HG03095 (cell line): ENCODE results near the gene CUL1.

Experiments
- ATAC-seq: cut with Tn5 transposase; IDR thresholded peaks from one replicate; pipeline ENCODE4 v1.9.1; 2021; ENCODE audit warnings: moderate library complexity; ENCODE audit not compliant: unreplicated experiment

The CUL1 gene

DNA sequence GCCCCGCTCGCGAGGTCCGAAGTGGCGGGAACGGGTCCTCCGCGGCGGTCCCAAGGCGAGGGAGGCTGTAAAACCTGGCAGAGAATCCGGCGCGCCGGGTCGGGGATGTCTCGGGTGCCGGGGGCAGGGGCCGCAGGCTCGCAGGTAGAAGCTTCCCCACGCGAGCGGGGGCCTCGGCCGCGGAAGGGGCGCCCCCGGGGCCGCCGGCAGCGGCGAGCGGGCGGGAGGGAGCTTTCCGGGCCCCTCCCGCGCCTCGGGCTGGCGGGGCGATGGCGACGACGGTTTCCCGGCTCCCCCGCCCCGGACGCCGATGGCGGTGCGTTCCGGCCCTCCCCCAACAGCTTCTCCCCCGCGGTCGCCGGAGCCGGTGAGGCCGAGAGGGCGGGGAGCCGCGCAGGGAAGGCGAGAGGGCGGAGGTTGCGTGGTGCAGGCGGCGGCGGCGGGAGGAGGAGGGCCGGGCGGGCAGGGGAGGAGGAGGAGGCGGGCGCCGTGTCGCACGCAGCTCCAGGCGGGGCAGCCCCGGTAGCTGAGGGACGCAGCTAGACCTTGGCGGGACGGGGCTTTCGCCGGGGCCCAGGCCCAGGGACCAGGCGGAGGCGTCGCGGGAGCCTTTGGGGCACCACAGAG lies at the start of gene CUL1:
CUL1 (plus strand) TSS at position 507 of the 627 bp plus-strand sequence. CDS start 31,220 bp downstream, outside the sequence.
- peak; percentile 64 for ATAC-seq

DNA sequence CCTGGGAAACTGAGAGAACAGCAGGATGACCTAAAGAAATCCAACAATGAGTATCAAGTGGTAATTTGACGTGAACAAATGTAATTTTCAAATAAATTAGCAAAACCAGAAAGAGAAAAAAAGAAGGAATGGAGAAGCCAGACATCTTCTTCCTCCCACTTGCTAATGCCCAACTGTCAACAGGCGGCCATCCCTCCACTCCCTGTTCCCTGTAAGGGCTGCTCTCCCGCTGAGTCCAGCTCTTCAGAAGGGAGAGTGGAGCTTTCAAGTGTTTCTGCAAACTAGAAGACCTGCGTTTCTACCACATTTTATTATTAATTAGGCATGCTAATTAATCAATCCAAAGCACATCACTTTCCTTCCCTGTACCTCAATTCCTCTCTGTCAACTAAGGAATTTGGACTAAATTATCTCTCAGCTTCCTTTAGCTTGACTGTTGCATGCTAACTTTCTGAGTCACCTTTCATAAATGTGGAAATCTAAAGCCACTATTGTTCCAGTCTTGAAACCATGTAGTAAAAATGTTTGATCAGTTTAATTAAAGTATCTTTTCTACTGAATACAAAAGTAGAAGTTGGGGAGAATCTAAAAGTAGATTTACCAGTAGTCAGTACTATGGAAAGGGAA lies 48.4 kb upstream of the CUL1 start:
- no peak for ATAC-seq

DNA sequence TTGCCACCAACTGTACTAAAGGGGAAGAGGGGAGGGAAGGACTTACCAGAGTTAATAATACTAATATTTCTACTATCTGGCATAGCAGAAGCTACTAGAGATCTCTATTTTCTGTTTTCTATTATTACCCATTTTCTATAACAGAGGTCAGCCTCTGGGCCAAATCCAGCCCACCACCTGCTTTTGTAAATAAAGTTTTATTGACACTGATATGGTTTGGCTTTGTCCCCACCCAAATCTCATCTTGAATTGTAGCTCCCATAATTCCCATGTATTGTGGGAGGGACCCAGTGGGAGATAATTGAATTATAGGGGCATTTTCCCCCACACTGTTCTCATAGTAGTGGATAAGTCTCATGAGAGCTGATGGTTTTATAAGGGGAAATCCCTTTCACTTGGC lies 45.9 kb upstream of the CUL1 start:
- ATAC-seq = no peak

DNA sequence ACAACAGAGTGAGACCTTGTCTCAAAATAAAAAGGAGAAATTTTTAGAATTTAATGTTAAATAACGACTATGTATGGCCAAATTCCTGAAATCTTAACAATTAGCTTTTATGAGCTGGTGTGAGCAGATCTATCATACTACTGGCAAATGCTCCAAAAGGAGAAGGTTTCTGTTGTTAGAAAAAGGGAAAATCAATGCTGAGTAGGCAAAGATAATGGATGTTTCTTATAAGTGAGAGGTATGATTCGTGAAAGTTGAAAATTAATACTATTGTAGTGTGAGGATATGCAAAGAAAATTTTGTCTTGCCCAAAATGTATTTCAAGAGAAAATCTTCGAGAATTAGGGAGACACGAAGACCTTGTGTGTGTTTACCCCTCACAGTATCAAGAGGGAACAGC lies 40.8 kb upstream of the CUL1 start:
- ATAC-seq = no peak

DNA sequence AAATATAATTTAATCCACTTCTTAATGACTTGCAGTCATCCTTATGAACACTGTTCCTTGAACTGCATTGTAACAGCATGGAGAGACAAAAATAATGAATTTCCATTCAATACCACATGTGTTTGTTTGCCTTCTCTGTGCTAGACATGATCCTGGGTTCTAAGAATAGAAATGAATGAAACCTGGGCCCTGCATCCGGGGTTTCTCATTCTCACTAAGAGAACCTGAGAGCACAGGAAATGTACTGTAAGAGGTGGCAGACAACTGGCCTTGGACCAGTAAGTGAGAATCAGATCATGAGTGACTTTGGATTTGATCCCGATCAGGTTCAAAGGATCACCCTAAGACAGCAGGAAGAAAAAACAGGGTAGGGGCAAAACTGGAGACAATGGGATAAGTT lies 37.2 kb upstream of the CUL1 start:
- no peak for ATAC-seq

DNA sequence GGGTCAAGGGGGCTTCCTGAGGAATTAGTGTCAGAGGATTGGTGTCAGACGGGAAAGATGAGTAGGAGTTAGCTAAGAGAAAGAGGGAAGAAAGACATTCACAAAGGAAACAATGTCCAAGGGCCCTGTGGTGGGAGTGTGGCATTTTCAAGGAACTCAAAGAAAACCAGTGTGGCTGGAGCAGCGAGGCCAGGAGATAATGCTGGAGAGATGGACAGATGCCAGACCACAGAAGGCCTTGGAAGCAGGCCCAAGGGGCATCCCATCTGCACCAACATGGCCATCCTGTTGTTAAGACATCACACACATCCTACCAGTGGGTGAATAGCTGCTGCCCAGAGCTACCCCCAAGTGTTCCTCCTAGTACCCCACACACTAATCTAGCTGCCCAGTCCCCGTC lies 36.1 kb upstream of the CUL1 start:
- ATAC-seq = no peak

DNA sequence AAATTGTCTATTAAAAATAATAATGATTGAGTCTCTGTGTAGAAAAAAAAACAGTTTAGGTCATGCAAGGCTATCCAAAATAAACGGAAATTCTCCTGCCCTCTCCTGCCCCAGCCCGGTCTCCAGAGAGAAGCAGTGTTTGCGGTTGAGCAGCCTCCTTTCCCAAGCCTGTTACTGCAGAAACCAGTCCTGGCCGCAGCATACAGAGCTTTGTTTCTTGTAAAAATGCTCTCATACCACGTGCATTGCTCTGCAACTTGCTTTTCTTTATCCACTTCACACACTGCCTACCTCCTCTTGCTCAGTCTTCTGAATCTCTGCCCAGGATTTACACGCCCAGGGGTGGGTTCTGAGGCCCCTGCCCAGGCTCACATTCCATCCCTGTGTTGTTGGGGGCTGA lies 34.4 kb upstream of the CUL1 start:
- ATAC-seq = no peak

DNA sequence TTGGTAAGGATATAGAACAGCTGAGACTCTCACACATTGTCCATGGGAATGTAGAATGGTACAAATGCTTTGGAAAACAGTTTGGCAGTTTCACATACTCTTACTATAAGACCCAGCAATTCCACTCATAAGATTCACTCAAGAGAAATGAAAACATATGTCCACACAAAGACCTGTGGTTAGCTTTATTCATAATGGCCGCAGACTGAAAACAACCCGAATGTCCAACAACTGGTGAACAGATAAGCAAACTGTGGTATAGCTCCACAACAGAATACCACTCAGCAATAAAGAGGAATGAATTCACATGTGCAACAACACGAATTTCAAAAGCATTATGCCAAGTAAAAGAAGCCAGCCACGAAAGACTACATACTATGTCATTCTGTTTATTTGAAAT lies 33.5 kb upstream of the CUL1 start:
- no peak for ATAC-seq

DNA sequence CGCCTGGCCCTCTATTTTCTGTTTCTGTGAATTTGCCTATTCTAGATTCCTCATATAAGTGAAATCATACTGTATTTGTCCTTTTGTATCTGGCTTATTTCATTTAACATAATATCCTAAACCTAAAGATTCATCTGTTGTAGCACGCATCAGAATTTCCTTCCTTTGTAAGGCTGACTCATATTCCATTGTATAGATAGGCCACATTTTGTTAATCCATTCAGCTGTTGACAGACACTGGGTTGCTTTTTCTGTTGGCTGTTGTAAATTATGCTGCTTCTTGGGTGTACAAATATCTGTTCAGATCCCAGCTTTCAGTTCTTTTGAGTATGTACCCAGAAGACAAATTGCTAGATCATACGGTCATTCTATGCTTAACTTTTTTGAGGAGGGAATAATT lies 28.8 kb upstream of the CUL1 start:
- ATAC-seq = no peak

DNA sequence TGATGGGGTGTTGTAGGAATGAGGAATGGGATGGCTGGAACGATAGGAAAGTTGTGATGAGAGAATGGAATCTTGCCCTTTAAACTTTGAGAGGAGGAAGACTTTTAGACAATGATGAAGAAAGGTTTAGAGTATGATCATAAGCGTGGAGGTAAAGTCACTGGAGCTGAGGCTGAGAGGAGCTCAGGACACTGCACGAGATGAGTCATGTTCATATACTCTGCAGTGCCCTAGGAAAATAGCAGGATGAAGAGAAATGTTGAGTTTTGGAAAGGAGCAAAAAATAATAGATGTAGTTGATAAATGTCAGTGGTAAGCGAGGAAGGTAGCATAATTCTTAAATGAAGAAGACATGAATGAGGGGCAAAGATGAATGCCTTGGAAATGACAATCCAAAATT lies 28.3 kb upstream of the CUL1 start:
- no peak for ATAC-seq

DNA sequence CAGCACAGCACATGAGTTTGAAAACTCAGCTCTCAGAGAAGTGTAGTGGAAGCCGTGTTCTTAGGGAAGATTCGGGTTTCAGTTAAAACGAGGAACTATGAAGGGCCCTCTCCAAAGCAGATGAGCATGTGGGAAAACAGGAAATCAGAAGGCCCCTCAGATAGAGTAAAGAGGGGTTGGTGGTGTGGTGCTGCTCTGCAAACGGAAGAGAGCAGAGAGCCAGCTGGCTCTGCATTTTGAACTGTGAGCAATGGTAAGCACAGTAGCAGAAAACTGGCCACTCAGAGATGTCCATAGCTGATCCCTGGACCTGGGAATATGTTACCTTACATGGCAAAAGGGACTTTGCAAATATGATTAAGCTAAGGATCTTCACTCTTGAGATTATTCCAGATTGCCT lies 27.9 kb upstream of the CUL1 start:
- ATAC-seq = no peak

DNA sequence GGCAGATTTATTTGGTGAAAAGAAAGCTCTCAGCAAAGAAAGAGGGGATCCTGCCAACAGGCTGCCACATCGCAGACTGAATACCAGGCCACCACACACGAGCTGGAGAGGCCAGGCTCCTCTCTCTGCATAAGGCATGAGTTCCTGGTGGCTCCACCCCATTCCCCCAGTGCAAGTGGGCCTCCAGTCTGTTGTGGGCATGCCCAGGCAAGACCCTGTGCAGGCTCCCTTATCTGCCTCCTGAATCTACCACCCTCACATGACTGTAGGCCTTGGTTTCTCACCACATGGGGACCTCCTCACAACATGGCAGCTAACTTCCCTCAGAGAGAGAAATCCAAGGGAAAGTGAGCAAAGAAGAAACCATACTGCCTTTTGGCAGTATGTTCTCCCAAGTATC lies 26.7 kb upstream of the CUL1 start:
- no peak for ATAC-seq

DNA sequence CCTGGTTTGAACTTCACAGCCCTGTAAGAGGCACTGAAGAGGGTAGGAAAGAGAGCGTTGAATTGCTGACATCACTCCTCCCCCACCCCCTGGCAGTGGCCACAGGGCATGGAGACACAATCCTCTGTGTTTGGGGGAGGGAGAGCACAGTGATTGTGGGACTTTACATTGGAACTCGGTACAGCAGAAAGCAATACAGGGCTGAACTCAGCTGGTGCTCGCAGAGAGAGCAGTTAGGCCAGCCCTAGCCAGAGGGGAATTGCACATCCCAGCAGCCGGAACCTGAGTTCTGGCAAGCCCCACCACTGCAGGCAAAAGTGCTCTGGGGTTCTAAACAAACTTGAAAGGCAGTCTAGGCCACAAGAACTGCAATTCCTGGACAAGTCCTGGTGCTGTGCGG lies 24.0 kb upstream of the CUL1 start:
- no peak for ATAC-seq

DNA sequence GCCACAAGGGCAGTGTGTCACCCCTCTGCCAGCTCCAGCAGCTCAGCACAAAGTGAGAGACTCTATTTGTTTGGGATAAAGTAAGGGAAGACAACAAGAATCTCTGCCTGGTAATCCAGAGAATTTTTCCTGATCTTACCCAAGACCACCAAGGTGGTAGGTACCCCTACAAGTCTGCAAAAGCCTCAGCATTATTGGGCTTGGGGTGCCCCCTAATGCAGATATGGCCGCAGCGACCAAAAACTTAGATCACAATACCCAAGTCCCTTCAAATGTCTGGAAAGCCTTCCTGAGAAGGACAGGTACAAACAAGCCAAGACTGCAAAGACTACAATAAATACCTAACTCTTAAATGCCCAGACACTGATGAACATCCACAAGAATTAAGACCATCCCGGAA lies 22.4 kb upstream of the CUL1 start:
- no peak for ATAC-seq

DNA sequence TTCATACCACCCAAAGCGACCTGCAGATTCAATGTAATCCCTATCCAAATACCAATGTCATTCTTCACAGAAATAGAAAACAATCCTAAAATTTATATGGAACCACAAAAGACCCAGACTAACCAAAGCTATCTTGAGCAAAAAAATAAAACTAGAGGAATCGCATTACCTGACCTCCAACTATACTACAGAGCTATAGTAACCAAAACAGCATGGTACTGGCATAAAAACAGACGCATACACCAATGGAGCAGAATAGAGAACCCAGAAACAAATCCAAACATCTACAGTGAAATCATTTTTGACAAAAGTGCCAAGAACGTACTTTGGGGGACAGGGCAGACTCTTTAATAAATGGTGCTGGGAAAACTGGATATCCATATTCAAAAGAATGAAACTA lies 16.9 kb upstream of the CUL1 start:
- no peak for ATAC-seq

DNA sequence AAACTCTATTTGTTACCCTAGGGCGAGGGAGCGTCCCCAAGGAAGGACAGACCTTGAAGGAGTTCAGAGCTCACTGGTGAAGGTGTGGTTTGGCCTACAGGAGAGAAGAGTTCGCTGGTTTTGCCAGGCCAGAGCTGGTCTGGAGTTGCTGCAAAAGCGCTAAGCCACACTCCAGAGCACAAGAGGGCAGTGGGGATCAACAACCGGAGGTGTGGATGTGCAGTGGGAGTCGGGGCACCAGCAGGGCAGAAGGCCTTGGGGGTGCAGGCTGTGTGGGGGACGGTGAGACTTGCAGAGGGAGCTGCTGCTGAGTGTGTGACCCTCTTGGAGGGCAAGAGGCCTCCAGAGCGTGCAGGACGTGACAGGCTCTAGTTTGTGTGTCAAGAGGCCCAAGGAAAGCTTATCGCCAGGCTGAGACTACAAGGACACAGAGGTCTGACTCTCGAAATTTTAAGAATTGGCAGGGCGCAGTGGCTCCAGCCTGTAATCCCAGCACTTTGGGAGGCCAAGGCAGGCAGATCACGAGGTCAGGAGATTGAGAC lies 14.3 kb upstream of the CUL1 start:
- ATAC-seq = no peak

DNA sequence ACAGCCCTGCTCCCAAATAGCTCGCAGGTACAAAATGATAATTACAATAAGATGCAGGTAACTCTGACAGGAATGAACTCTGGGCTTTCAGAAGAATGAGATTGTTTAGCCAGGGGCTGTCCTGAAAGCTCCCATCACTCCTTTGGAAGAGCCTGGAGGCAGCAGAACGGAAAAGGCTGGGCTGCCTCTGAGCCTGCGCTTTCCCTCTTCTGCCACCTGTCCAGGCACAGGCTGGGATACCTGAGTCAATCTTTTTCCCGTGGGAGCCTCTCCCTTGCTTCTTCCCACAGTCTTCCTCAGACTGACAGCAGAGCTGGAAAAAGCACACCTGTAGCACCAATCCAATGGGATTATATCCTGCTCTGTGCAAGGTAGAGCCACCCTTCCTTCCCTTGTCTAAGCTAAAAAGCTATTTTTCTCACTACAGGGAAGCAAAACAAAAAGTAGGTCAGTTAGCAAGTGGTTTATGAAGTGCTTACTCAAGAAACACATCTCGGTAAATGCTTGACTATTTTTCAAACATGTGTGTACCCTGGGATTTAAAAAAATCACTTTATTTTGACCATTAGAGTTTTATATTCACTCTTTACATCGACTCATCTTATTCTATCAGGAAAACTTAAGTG lies 12.3 kb upstream of the CUL1 start:
- no peak for ATAC-seq

DNA sequence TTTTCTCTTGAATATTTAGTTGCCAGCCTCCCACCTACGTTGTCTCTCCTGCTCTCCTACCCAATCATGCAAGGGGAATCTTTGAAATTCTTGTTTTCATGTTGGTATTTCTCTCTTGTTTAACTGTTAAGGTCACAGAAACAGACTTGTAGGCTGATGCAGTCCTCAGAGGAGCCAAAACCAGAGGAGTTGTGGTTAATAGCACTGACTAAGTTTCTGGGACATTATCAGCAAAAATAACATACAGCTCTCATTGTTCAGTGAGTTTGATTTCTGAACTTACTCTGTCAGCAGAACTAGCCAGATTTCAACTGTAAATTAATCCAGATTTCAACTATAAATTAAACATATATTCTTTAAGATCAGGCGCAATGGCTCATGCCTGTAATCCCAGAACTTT lies 11.1 kb upstream of the CUL1 start:
- no peak for ATAC-seq

DNA sequence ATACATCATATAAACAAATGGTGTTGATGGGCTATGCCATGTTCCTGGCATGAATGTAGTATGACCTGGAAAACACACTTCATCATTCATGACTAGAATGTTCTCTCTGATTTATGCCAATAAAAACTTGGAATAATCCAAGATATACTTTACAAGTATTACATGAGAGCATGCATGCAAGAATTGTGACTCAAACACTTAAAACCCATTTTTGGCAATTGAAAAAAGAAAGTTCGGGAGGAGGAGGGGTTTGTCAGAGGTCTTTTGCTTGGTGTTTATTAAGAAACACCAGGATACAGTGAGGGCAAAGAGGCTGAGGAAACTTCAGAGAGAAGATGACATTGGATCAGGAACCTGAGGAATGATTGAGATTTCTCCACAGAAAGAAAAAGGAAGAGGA lies 10.2 kb upstream of the CUL1 start:
- no peak for ATAC-seq

DNA sequence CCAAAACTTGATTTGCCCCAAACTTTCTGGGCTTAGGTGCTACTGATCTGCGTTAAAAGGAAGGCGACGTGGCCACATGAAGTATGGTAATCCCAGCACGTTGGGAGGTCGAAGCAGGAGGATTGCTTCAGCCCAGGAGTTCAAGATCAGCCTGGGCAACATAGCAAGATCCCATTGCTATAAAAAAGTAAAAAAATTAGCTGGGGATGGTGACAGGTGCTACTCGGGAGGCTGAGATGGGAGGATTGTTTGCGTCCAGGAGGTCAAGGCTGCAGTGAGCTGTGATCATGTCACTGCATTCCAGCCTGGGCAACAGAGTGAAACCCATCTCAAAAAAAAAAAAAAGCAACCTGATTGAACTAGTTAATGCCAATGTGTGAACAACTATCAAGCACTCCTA lies 5.1 kb upstream of the CUL1 start:
- ATAC-seq = no peak

DNA sequence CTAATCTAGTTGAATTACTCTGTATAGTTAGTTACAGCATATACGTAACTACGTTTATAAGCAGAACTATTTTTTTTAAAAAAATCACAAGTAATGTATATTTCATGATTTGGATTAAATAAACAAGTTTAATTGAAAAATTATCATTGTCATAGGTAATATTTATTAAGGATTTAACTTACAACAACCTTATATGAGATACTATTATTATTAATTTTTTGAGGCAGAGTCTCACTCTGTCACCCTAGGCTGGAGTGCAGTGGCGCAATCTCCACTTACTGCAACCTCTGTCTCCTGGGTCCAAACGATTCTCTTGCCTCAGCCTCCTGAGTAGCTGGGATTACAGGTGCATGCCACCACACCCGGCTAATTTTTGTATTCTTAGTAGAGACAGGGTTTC lies 4.1 kb upstream of the CUL1 start:
- no peak for ATAC-seq

DNA sequence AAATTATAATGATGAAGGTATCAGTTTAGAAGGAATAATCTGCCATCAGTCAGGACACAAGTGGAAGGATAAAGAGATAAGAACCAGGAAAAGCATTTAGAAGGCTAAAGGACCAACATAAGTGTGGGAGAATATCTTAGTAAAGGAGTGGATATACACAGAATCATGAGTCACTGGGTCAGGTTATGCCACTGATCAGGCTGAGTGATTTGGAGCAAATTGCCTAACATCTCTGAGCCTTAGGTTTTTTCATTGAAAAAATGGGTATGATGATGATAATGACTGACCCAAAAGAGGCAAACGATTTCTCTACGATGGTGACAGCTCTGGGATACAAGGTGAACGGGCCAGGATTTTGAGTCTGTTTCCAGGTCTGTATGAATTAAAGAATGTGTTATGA lies 2.8 kb upstream of the CUL1 start:
- ATAC-seq = no peak
